ENCODE data around the gene GLP1R. TPM values are rescaled to one million over a fixed set of nuclear protein-coding genes. Genes with fewer than 3 reads are reported as not detected.
"Not testable (repeated sequence)": the region's sequence is repeated elsewhere in the genome, so short reads cannot be mapped to it uniquely, and the experiment has no call there.

Gene GLP1R
- total RNA-seq, 1 donor from 2014 or later: 0.35 TPM

DNA sequence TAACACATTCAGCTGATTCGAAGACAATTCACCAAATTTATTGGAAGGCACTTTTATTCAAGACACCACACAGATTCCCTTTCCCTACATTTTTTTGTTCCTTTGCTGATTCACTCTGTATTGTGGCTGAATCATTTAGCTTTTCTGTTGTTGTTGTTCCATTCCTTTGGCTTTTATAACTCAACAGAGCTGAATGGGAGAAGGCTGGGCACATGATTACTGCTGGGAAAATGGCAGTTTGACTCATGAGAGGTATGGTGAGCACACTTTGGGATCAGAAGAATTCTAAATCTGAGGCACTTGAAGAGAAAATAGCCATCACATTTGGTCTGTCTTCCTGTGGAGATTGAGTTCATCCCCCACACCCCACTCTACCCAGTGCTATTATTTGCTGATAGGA lies 82.1 kb downstream of the GLP1R start:
- intact Hi-C loops (cut with DNase I): no loop called here
- H3K27me3 ChIP-seq (ENCODE audit: low read depth): no peaks in the 10 kb centered on the region
- DNase-seq (no peak), ATAC-seq (no peak)
- H3K9me3 ChIP-seq: no peaks in the 10 kb centered on the region
- H3K4me1 ChIP-seq: no peaks in the 10 kb centered on the region
- no peak overlapping the region for H3K4me3 ChIP-seq
- TF ChIP-seq, protein P1, sequence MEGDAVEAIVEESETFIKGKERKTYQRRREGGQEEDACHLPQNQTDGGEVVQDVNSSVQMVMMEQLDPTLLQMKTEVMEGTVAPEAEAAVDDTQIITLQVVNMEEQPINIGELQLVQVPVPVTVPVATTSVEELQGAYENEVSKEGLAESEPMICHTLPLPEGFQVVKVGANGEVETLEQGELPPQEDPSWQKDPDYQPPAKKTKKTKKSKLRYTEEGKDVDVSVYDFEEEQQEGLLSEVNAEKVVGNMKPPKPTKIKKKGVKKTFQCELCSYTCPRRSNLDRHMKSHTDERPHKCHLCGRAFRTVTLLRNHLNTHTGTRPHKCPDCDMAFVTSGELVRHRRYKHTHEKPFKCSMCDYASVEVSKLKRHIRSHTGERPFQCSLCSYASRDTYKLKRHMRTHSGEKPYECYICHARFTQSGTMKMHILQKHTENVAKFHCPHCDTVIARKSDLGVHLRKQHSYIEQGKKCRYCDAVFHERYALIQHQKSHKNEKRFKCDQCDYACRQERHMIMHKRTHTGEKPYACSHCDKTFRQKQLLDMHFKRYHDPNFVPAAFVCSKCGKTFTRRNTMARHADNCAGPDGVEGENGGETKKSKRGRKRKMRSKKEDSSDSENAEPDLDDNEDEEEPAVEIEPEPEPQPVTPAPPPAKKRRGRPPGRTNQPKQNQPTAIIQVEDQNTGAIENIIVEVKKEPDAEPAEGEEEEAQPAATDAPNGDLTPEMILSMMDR (IDR thresholded peaks at IDR 0.05): no peak
- no peaks in the 10 kb centered on the region for H3K36me3 ChIP-seq
- H3K27ac ChIP-seq: no peak overlapping the region

DNA sequence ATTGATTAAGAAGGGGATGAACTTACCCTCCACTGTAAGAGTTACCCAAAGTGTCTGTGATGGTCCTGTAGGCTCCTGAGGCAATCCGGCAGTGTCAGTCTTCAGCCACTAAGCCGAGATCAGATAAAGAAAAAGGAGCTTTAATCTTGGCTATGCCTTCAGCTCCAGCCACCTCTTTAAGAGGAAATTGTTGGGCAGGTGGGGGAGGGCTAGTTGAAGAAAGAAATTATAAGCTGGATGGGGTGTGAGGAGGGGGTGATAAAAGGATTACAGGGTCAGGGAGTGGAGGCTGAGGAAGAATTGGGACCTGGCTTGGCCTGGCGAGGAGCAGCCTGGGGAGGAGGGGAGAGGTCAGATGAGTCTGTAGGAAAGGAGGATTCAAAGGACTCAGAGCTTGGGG lies 86.2 kb downstream of the GLP1R start:
- intact Hi-C loops (cut with DNase I); DNase-seq; H3K9me3 ChIP-seq; H3K36me3 ChIP-seq; H3K4me3 ChIP-seq; H3K4me1 ChIP-seq; H3K27me3 ChIP-seq (ENCODE audit: low read depth); ATAC-seq; H3K27ac ChIP-seq: not testable (repeated sequence)

DNA sequence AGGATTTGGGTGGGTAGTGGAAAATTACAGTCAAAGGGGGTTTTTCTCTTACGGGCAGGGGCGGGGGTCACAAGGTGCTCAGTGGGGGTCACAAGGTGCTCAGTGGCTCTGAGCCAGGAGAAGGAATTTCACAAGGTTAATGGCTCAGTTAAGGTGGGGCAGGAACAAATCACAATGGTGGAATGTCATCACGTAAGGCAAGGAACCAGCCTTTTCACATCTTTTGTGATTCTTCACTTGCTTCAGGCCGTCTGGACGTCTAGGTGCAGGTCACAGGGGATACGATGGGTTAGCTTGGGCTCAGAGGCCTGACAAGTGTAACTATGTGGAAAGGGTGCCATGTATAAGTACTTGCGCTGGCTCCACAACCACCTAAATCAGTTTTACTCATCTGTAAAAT lies 87.6 kb downstream of the GLP1R start:
- H3K9me3 ChIP-seq; H3K4me3 ChIP-seq; DNase-seq; H3K36me3 ChIP-seq; intact Hi-C loops (cut with DNase I); H3K27ac ChIP-seq; H3K4me1 ChIP-seq; ATAC-seq; H3K27me3 ChIP-seq (ENCODE audit: low read depth): not testable (repeated sequence)

DNA sequence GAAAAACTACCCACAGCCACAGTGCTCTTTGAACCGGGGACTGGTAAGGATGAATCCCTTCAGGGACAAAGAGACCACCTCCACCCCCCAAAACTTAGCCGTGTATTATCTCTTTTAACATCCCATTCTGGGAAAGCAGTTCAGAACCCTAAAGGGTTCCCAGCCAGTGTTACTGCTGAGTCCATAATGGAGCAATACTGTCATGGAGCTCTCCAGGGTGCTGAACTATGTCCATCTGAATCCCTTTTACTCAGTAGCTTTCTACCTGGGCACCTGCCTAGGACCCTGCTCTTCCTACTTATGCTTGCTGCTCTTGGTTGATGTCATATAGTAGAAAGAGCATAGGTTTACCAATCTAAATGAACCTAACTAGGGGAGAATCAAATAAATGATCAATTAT lies 88.7 kb downstream of the GLP1R start:
- TF ChIP-seq, protein P1 (IDR thresholded peaks at IDR 0.05): no peak
- ATAC-seq (peak in 1 of 2 donors; percentile 61), DNase-seq (no peak)
- Histone ChIP-seq H3K9me3 (no peaks in the 10 kb centered on the region), H3K4me1 (no peaks in the 10 kb centered on the region), H3K4me3 (no peak overlapping the region), H3K36me3 (no peaks in the 10 kb centered on the region), H3K27me3 (ENCODE audit: low read depth) (no peaks in the 10 kb centered on the region), H3K27ac (no peak overlapping the region)
- intact Hi-C loops (cut with DNase I): no loop called here

Other genes with a start within 250 kb of the GLP1R start
- gene SAYSD1, start 66.4 kb downstream of the GLP1R start, total RNA-seq: 15.5 TPM
- 10.9 TPM for gene KCNK5, start 180.7 kb downstream of the GLP1R start, total RNA-seq

Data from lower lobe of right lung (tissue), 2 donors.